Stimulated activated CD4-positive, alpha-beta T cell treated with anti-CD3 and anti-CD28 coated beads, Interleukin-2, amount 100 ng/mL, for 4 hours (primary cell): Measurements from ENCODE around the gene TMEM128.
"Not testable (repeated sequence)": the region's sequence is repeated elsewhere in the genome, so short reads cannot be mapped to it uniquely, and the experiment has no call there.

ENCODE experiments used
- DNase-seq: peaks from one replicate; pipeline ENCODE4 v3.0.0-alpha.2; 2020; ENCODE audit warnings: low read depth

The TMEM128 gene

GRCh38 chr4:4254666-4255065, 6.6 kb upstream of the TMEM128 start:
- no peak for DNase-seq

GRCh38 chr4:4254199-4254598, 6.2 kb upstream of the TMEM128 start:
- no peak for DNase-seq

GRCh38 chr4:4249866-4250265, 1.8 kb upstream of the TMEM128 start:
- no peak for DNase-seq

- DNase-seq, result not testable (repeated sequence)
Observed at GRCh38 chr4:4249342-4249741, 1.3 kb upstream of the TMEM128 start.

- DNase-seq, result no peak
Observed at GRCh38 chr4:4248885-4249203, 821 bp upstream of the TMEM128 start.

GRCh38 chr4:4247696-4248028, 361 bp downstream of the TMEM128 start:
- DNase-seq, result no peak

GRCh38 chr4:4245172-4245571, 2.9 kb downstream of the TMEM128 start:
- DNase-seq, result no peak

- DNase-seq, result not testable (repeated sequence)
Observed at GRCh38 chr4:4239551-4239950, 8.5 kb downstream of the TMEM128 start.

- DNase-seq, result no peak
Observed at GRCh38 chr4:4233610-4234009, 14.4 kb downstream of the TMEM128 start.

GRCh38 chr4:4228356-4228668, 19.7 kb downstream of the TMEM128 start:
- no peak for DNase-seq

GRCh38 chr4:4227510-4228355, 20.3 kb downstream of the TMEM128 start:
- no peak for DNase-seq

GRCh38 chr4:4226606-4227438, 21.2 kb downstream of the TMEM128 start, which contains the start of gene OTOP1:
Gene OTOP1 (minus strand): TSS chr4:4226929. CDS start chr4:4226864, 65 bp downstream.
- no peak for DNase-seq

GRCh38 chr4:4225915-4226605, 22.0 kb downstream of the TMEM128 start:
- no peak for DNase-seq

GRCh38 chr4:4217113-4217512, 30.9 kb downstream of the TMEM128 start:
- no peak for DNase-seq

- no peak for DNase-seq
Observed at GRCh38 chr4:4216648-4217047, 31.4 kb downstream of the TMEM128 start.

- not testable (repeated sequence) for DNase-seq
Observed at GRCh38 chr4:4213674-4214073, 34.3 kb downstream of the TMEM128 start.

- DNase-seq, result no peak
Observed at GRCh38 chr4:4206204-4206603, 41.8 kb downstream of the TMEM128 start.

- DNase-seq, result no peak
Observed at GRCh38 chr4:4204401-4204745, 43.6 kb downstream of the TMEM128 start.

GRCh38 chr4:4203688-4204400, 44.2 kb downstream of the TMEM128 start:
- DNase-seq, result no peak

- DNase-seq, result no peak
Observed at GRCh38 chr4:4202510-4202909, 45.5 kb downstream of the TMEM128 start.

- no peak for DNase-seq
Observed at GRCh38 chr4:4200624-4201023, 47.4 kb downstream of the TMEM128 start.

- DNase-seq, result no peak
Observed at GRCh38 chr4:4195354-4195753, 52.7 kb downstream of the TMEM128 start.
